Heart left ventricle (tissue), 16 donors: ENCODE data around the gene G6PC3. TPM values are rescaled to one million over a fixed set of nuclear protein-coding genes. Genes with fewer than 3 reads are reported as not detected.

ENCODE experiments used
- ATAC-seq, 4 donors: fragments of 200-7000 bp; cut with Tn5 transposase; one replicate each; pipeline ENCODE4 v1.9.1; 2020 to 2022; ENCODE audit warnings: moderate library complexity in 4 of 4, mild to moderate bottlenecking in 3 of 4, moderate number of reproducible peaks in 1 of 4
- DNase-seq, 5 donors: peaks; one replicate each; pipeline ENCODE4 v3.0.0-alpha.2; 2020
- H3K27ac ChIP-seq, 12 donors: fragments of 200-600 bp; sonication (generic) in 4 of 12; one replicate each; pipeline versions ENCODE4 v1.5.0 to v1.8.0; 2016 to 2022; ENCODE audit warnings: mild to moderate bottlenecking in 2 of 12
- H3K27me3 ChIP-seq, 9 donors: fragments of 200-600 bp; sonication (generic) in 2 of 9; one replicate each; pipeline versions ENCODE4 v1.5.1 to v1.8.0; 2016 to 2022; ENCODE audit warnings: mild to moderate bottlenecking in 3 of 9
- H3K36me3 ChIP-seq, 9 donors: fragments of 200-600 bp; sonication (generic) in 2 of 9; one replicate each; pipeline versions ENCODE4 v1.5.0 to v1.8.0; 2018 to 2022; ENCODE audit warnings: mild to moderate bottlenecking in 2 of 9
- H3K4me1 ChIP-seq, 12 donors: fragments of 200-600 bp; sonication (generic) in 4 of 12; one replicate each; pipeline versions ENCODE4 v1.5.0 to v1.8.0; 2016 to 2022; ENCODE audit warnings: mild to moderate bottlenecking in 3 of 12
- H3K4me3 ChIP-seq, 12 donors: fragments of 200-600 bp; sonication (generic) in 4 of 12; one replicate each; pipeline versions ENCODE4 v1.5.0 to v1.8.0; 2017 to 2022; ENCODE audit warnings: mild to moderate bottlenecking in 9 of 12, moderate library complexity in 4 of 12
- H3K9me3 ChIP-seq, 12 donors: fragments of 200-600 bp; sonication (generic) in 4 of 12; one replicate each; pipeline versions ENCODE4 v1.5.0 to v1.8.0; 2016 to 2022; ENCODE audit warnings: mild to moderate bottlenecking in 1 of 12
- CTCF ChIP-seq, 12 donors: fragments of 200-600 bp; sonication (generic) in 4 of 12; IDR thresholded peaks; one replicate each; pipeline versions ENCODE4 v1.5.0 to v1.8.0; 2018 to 2022; ENCODE audit warnings: antibody characterized with exemption in 12 of 12, mild to moderate bottlenecking in 5 of 12
- POLR2A ChIP-seq, 2 donors: fragments of 450-650 bp; IDR thresholded peaks; one replicate each; pipeline ENCODE4 v1.6.1; 2017; ENCODE audit warnings: antibody characterized with exemption in 2 of 2, mild to moderate bottlenecking in 2 of 2, moderate library complexity in 2 of 2
- WGBS, 4 donors: extraction: QIAGEN DNeasy Blood & Tissue Kit in 2 of 4; methylation state at CpG; one replicate each; pipeline versions ENCODE4 v1.1.5 to v1.1.7; 2013 to 2018; 5-methylcytosine and 5-hydroxymethylcytosine counted together
- intact Hi-C, 10 donors: fragments of 100-400 bp; cut with DNase I; formaldehyde crosslinking; loops; one replicate each; pipeline versions ENCODE4 v1.11.1 to v1.14.2; 2022
- polyA plus RNA-seq, 2 donors: library from polyadenylated mRNA; stranded (reverse); fragments of 200-250 nt; gene quantifications; one replicate each; pipeline ENCODE4 v1.2.3, GENCODE V29; 2013
- total RNA-seq, 9 donors: library from RNA; depleted of rRNA in 2 of 9; stranded (reverse); fragments of >200 nt in 2 of 9; fragmentation: NEBNext Ultra II Directional in 3 of 9; extraction: Animal tissue kit (Norgen Biotek cat#: 25700) in 3 of 9; gene quantifications; one replicate each; pipeline versions ENCODE4 v1.1.0 to v1.2.4, GENCODE V29; 2016 to 2023
- donor health status: ischemic (EF 13 %, LVEDD 7.1; RV severe dilation, severe dysfunction).
- donor health status: healthy with polysubstance abuse.
- donor health status: DM: no; HTN: yes; CAD: no.
- donor health status: DM: no; HTN: no; CAD: no.
- donor health status: ischemic (EF 25% LVEDD 6.9; RV normal size, moderate dysfunction).
- donor health status: ischemic (EF 25% LVEDD 5.7; RV mildly dilated, moderate dysfunction).
- donor health status: healthy.
- donor health status: DM: yes; HTN: yes; CAD: no.
- donor health status: ischemic (EF 35%, LVEDD 5.7; RV mildly dilated, moderate dysfunction).
- donor health status: nonischemic (EF 11% LVEDD 7.7; RV severe dilation, severe dysfunction).
- donor health status: DM: yes; HTN: yes; CAD: no.
- donor health status: PGD.
- donor health status: ischemic (EF 29% LVEDD 5.4; RV normal size, mild dysfunction).
- donor health status: nonischemic (EF 23%, LVEDD 6.1; RV moderate dilation, normal function).

G6PC3 gene
- total and polyA plus RNA-seq, 11 donors, result 28.5 to 75.1 (median 39.1) TPM

- peaks cover 0 to 38% (median 31%) of the 10 kb centered on the region in 9 donors for H3K36me3 ChIP-seq
- peak; percentile 48 to 71 (median 64) for ATAC-seq
- WGBS, 4 donors, result 45 to 52% (median 47%) methylated on average over 3 to 4 of the region's 4 CpGs
- peak; percentile 82 to 93 (median 87) for DNase-seq
- no peak for TF ChIP-seq CTCF (IDR thresholded peaks at IDR 0.05)
- peak in 1 of 2 donors; percentile 10 for TF ChIP-seq POLR2A (IDR thresholded peaks at IDR 0.05)
- H3K4me1 ChIP-seq, result peaks cover 20 to 98% (median 84%) of the 10 kb centered on the region in 12 donors
- no peak overlapping the region for H3K4me3 ChIP-seq
- H3K9me3 ChIP-seq, result no peaks in the 10 kb centered on the region
- intact Hi-C loops, result loop anchor here in 5 of 10 donors (5.0 to 10.0 kb wide), 5 partner anchors 40 to 168 kb away; partner anchors contain the start of genes G6PC3 (in 3 of the 5), TMEM101 (in 3 of the 5), NAGS (in 1 of the 5) and PPY (in 1 of the 5)
- H3K27me3 ChIP-seq, result no peaks in the 10 kb centered on the region
- peak overlapping the region; percentile 84 to 97 (median 93) for H3K27ac ChIP-seq
Observed at GRCh38 chr17:44112284-44113280, 42.0 kb downstream of the G6PC3 start.

- WGBS, 4 donors, result 79 to 94% (median 85%) methylated on average over 1 of the region's 1 CpG
- TF ChIP-seq CTCF (IDR thresholded peaks at IDR 0.05) (no peak), POLR2A (IDR thresholded peaks at IDR 0.05) (no peak)
- no peaks in the 10 kb centered on the region for H3K9me3 ChIP-seq
- no peak overlapping the region for H3K4me3 ChIP-seq
- no peak for ATAC-seq
- peaks cover 0 to 39% (median 31%) of the 10 kb centered on the region in 9 donors for H3K36me3 ChIP-seq
- intact Hi-C loops, result loop anchor here in 5 of 10 donors (5.0 to 10.0 kb wide), 5 partner anchors 41 to 169 kb away; partner anchors contain the start of genes G6PC3 (in 3 of the 5), TMEM101 (in 3 of the 5), NAGS (in 1 of the 5) and PPY (in 1 of the 5)
- peak overlapping the region; percentile 42 to 97 (median 93) for H3K27ac ChIP-seq
- no peaks in the 10 kb centered on the region for H3K27me3 ChIP-seq
- H3K4me1 ChIP-seq, result peaks cover 18 to 97% (median 81%) of the 10 kb centered on the region in 12 donors
- no peak for DNase-seq
Observed at GRCh38 chr17:44113382-44113781, 42.8 kb downstream of the G6PC3 start.

- WGBS, 4 donors, result 62 to 78% (median 72%) methylated on average over 7 to 9 of the region's 9 CpGs
- ATAC-seq (no peak), DNase-seq (no peak)
- intact Hi-C loops, result loop anchor here in 5 of 10 donors (5.0 to 10.0 kb wide), 5 partner anchors 42 to 169 kb away; partner anchors contain the start of genes G6PC3 (in 3 of the 5), TMEM101 (in 3 of the 5), NAGS (in 1 of the 5) and PPY (in 1 of the 5)
- TF ChIP-seq CTCF (IDR thresholded peaks at IDR 0.05) (no peak), POLR2A (IDR thresholded peaks at IDR 0.05) (no peak)
- no peak overlapping the region for H3K4me3 ChIP-seq
- peak overlapping the region in 7 of 12 donors; percentile 54 to 97 (median 93) for H3K27ac ChIP-seq
- H3K9me3 ChIP-seq, result no peaks in the 10 kb centered on the region
- peaks cover 13 to 97% (median 82%) of the 10 kb centered on the region in 12 donors for H3K4me1 ChIP-seq
- H3K27me3 ChIP-seq, result no peaks in the 10 kb centered on the region
- H3K36me3 ChIP-seq, result peaks cover 0 to 39% (median 31%) of the 10 kb centered on the region in 9 donors
Observed at GRCh38 chr17:44113868-44114840, 43.6 kb downstream of the G6PC3 start.
